ENCODE results near the gene CXCR6. TPM values are rescaled to one million over a fixed set of nuclear protein-coding genes. Genes with fewer than 3 reads are reported as not detected.
"Not testable (repeated sequence)": the region's sequence is repeated elsewhere in the genome, so short reads cannot be mapped to it uniquely, and the experiment has no call there.

CXCR6 gene
- total RNA-seq, 1 donor from 2014 or later: 0.33 TPM

- no peaks in the 10 kb centered on the region for H3K9me3 ChIP-seq (replicated peaks)
- no peak for TF ChIP-seq CTCF (IDR thresholded peaks at IDR 0.05; ENCODE audit: borderline replicate concordance)
- peak overlapping the region; percentile 96 for H3K27ac ChIP-seq (replicated peaks)
- no peaks in the 10 kb centered on the region for H3K36me3 ChIP-seq
- H3K4me1 ChIP-seq: peaks cover 66% of the 10 kb centered on the region
- intact Hi-C loops (cut with micrococcal nuclease): no loop called here
- no peak for DNase-seq
- H3K27me3 ChIP-seq (ENCODE audit: low read depth): no peaks in the 10 kb centered on the region
- peak overlapping the region; percentile 94 for H3K4me3 ChIP-seq
These were observed 51.4 kb downstream of the CXCR6 start for GRCh38 chr3:45994419-45995235.

GRCh38 chr3:45995236-45996192 lies 52.2 kb downstream of the CXCR6 start, which contains the start of gene FYCO1:
TSS of gene FYCO1 (minus strand) at chr3:45995824. CDS start at chr3:45984910, 10,914 bp downstream.
- intact Hi-C loops (cut with micrococcal nuclease): no loop called here
- Histone ChIP-seq H3K27ac (replicated peaks) (peak within 1 kb of the TSS; percentile 96), H3K4me3 (peak within 1 kb of the TSS; percentile 94), H3K27me3 (ENCODE audit: low read depth) (no peaks in the 10 kb centered on the region), H3K36me3 (no peaks in the 10 kb centered on the region), H3K9me3 (replicated peaks) (no peaks in the 10 kb centered on the region), H3K4me1 (peaks cover 57% of the 10 kb centered on the region)
- peak; percentile 96 for DNase-seq
- TF ChIP-seq CTCF (IDR thresholded peaks at IDR 0.05; ENCODE audit: borderline replicate concordance): no peak

GRCh38 chr3:45997499-45997898 lies 54.2 kb downstream of the CXCR6 start:
- DNase-seq; H3K4me3 ChIP-seq; H3K27me3 ChIP-seq (ENCODE audit: low read depth); intact Hi-C loops (cut with micrococcal nuclease); H3K36me3 ChIP-seq; H3K27ac ChIP-seq (replicated peaks); H3K9me3 ChIP-seq (replicated peaks): not testable (repeated sequence)
- peaks cover 37% of the 10 kb centered on the region for H3K4me1 ChIP-seq

GRCh38 chr3:45997942-45998341 lies 54.7 kb downstream of the CXCR6 start:
- intact Hi-C loops (cut with micrococcal nuclease): no loop called here
- H3K36me3 ChIP-seq: no peaks in the 10 kb centered on the region
- H3K27me3 ChIP-seq (ENCODE audit: low read depth): no peaks in the 10 kb centered on the region
- no peaks in the 10 kb centered on the region for H3K9me3 ChIP-seq (replicated peaks)
- peaks cover 33% of the 10 kb centered on the region for H3K4me1 ChIP-seq
- TF ChIP-seq CTCF (IDR thresholded peaks at IDR 0.05; ENCODE audit: borderline replicate concordance): no peak
- no peak for DNase-seq
- H3K4me3 ChIP-seq: no peak overlapping the region
- no peak overlapping the region for H3K27ac ChIP-seq (replicated peaks)

Other genes starting within 250 kb of the CXCR6 start
- not detected for gene SLC6A20, start 146.9 kb upstream of the CXCR6 start, total RNA-seq
- gene LZTFL1, start 101.3 kb upstream of the CXCR6 start, total RNA-seq: 7.4 TPM
- not detected for gene CCR9, start 56.9 kb upstream of the CXCR6 start, total RNA-seq
- 121 TPM for gene FYCO1, start 52.4 kb downstream of the CXCR6 start, total RNA-seq
- not detected for gene XCR1, start 84.0 kb downstream of the CXCR6 start, total RNA-seq

Data from left ventricle myocardium inferior (tissue), 1 donor.